Measurements from ENCODE around the gene CPPED1. TPM values are rescaled to one million over a fixed set of nuclear protein-coding genes. Genes with fewer than 3 reads are reported as not detected.

The CPPED1 gene, protein sequence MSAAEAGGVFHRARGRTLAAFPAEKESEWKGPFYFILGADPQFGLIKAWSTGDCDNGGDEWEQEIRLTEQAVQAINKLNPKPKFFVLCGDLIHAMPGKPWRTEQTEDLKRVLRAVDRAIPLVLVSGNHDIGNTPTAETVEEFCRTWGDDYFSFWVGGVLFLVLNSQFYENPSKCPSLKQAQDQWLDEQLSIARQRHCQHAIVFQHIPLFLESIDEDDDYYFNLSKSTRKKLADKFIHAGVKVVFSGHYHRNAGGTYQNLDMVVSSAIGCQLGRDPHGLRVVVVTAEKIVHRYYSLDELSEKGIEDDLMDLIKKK
- 10 to 100 TPM; 13.3 to 32.6 (median 16.4) TPM for total RNA-seq

DNA sequence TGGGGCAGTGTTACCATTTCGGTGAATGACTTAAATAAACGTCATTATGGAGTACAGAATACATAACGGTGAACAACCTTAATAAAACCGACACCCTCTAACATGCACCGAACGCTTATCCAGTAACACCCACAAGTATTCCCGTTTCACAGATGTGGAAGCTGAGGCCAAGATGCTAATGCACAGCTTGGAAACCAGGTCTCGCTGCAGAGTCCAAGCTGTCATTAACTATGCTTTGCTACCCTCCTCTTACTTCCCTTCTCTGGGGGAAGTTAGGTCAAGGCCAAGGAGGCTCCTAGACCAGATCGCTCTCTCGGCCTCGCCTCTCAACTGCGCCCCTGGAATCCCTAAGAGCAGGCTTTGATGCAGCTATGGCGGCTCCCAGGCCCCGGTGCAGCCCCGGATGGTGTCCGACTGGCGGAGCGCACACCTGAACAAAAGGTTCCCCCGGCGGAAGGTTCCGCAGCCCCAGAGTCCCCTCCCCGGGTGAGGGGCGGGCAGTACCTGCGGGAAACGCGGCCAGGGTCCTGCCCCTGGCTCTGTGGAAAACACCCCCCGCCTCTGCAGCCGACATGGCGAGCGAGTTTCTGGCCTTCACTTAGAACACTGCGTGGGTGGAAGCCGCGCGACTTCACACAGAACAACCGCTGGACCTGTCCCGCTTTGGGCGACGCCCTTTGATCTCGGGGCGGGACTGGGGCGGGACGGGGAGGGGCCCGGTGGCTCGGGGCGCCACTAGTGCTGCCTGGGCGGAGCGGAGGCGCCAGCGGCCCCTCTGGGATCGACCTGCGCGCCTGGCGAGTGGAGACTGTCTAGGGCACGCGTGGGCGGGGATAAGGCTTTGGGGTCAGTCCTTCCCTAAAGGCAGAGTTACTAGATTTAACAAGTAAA, at the start of gene CPPED1:
CPPED1 (minus strand) TSS at position 685 of the 891 bp plus-strand sequence; CDS start at position 574, 111 bp downstream.
- ATAC-seq (ENCODE audit: low FRiP score) (peak; percentile 99), DNase-seq (ENCODE audit: low spot score) (peak; percentile 84)
- TF ChIP-seq, protein P1, sequence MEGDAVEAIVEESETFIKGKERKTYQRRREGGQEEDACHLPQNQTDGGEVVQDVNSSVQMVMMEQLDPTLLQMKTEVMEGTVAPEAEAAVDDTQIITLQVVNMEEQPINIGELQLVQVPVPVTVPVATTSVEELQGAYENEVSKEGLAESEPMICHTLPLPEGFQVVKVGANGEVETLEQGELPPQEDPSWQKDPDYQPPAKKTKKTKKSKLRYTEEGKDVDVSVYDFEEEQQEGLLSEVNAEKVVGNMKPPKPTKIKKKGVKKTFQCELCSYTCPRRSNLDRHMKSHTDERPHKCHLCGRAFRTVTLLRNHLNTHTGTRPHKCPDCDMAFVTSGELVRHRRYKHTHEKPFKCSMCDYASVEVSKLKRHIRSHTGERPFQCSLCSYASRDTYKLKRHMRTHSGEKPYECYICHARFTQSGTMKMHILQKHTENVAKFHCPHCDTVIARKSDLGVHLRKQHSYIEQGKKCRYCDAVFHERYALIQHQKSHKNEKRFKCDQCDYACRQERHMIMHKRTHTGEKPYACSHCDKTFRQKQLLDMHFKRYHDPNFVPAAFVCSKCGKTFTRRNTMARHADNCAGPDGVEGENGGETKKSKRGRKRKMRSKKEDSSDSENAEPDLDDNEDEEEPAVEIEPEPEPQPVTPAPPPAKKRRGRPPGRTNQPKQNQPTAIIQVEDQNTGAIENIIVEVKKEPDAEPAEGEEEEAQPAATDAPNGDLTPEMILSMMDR (IDR thresholded peaks at IDR 0.05): no peak

DNA sequence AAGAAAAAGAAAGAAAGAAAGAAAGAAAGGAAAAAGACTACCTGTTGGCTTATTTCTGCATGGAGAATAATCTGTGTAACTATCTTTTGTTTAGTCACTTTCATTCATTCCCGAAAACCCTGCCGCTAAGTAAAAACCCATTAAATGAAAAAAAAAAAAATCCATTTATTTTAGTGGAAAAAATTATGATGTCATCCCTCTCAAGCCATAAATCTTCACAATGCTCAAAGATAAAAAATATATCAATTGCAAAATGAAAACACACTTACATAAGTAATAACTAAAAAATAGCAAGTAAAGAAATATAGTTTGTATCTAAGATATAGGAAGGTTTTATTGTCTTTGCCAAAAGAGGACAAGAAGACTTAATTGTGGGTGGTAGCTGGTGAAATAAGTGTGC, 46.5 kb upstream of the CPPED1 start:
- DNase-seq (ENCODE audit: low spot score): no peak
- TF ChIP-seq, protein P1 (IDR thresholded peaks at IDR 0.05): no peak

DNA sequence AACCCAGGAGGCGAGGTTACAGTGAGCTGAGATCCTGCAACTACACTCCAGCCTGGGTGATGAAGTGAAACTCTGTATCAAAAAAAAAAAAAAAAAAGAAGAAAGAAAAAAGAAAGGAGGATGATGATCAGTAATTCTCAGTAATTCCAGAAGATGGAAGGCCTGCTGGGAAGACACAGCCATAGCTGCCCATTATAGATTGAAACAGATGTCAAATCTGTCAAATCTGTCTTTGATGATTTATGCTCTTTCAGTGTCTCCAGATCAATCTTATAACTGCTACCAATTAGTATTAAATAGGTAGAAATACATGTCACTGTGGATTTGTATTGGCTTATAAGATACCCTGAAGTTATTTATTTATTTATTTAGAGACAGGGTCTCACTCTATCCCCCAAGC, 42.9 kb upstream of the CPPED1 start:
- ATAC-seq (ENCODE audit: low FRiP score) (no peak), DNase-seq (ENCODE audit: low spot score) (no peak)
- TF ChIP-seq, protein P1 (IDR thresholded peaks at IDR 0.05): no peak

More for the DNA sequence above, 46.5 kb upstream of the CPPED1 start:
- ATAC-seq (ENCODE audit: low FRiP score): no peak

DNA sequence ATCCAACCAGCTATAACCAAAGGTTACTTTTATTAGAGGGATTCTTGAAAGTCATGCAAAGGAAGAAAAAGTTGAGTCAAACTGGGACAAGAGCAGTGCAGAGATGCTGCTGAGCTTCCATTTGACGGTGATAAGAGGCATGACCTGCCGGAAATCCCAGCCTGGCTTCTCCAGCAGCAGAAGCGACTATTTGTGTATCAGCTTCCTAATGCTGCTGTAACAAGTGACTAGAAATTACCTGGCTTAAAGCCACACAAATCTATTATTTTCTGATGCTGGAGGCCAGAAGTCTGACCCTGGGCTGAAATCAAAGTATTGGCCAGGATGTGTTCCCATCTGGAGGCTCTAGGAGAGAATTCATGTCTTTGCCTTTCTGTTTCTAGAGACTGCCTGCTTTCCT, 41.6 kb upstream of the CPPED1 start:
- ATAC-seq (ENCODE audit: low FRiP score): no peak
- TF ChIP-seq, protein P1 (IDR thresholded peaks at IDR 0.05): no peak
- DNase-seq (ENCODE audit: low spot score): no peak

DNA sequence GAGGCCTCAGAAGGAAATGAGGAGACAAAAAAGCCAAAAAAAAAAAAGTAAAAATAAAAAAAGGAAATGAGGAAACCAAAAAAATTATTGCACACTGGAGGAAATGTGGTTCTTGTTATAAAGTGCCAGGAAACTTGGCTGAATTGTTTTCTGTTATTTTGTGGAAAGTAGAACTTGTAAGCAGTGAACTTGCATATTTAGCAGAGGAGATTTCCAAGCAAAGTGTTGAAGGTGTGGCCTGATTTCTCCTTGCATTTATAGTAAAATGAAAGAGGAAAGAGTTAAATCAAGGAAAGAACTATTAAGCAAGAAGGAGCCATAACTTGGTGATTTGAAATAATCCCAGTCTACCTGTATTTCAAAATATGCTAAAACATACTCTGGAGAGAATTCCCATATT, 34.1 kb upstream of the CPPED1 start:
- DNase-seq (ENCODE audit: low spot score) (no peak), ATAC-seq (ENCODE audit: low FRiP score) (no peak)
- TF ChIP-seq, protein P1 (IDR thresholded peaks at IDR 0.05): no peak

DNA sequence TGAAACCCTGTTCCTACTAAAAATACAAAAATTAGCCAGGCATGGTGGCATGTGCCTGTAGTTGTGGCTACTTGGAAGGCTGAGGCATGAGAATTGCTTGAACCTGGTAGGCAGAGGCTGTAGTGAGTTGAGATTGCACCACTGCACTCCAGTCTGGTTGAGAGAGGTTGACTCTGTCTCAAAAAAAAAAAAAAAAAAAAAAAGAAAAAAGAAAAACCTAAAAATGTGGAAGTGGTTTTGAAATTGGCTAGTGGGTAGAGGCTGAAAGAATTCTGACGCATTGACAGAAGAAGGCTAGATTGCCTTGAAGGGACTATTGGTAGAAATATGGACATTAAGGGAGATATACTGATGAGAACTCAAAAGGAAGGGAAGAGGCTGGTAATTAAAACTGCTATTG, 33.6 kb upstream of the CPPED1 start:
- ATAC-seq (ENCODE audit: low FRiP score) (no peak), DNase-seq (ENCODE audit: low spot score) (no peak)
- TF ChIP-seq, protein P1 (IDR thresholded peaks at IDR 0.05): no peak
